Endothelial cell of umbilical vein (primary cell): ENCODE results near the gene TTLL7. TPM values are rescaled to one million over a fixed set of nuclear protein-coding genes. Genes with fewer than 3 reads are reported as not detected.

Source experiments
- BruUV-seq: library from RNA; stranded (reverse); fragments of 400-500 nt; replicated peaks from 2 replicates; lab custom pipeline; 2021; lab: Mats Ljungman, UMichigan
- CTCF ChIA-PET: fragments of 300-600, 350-600 bp; sonication (Branson Sonifier 250); formaldehyde crosslinking; loops from one replicate; lab custom pipeline; 2021; ENCODE audit warnings: antibody characterized with exemption, inconsistent platforms; lab: Charles Lee
- POLR2A ChIA-PET: fragments of 300-600, 350-600 bp; sonication (Branson Sonifier 250); formaldehyde crosslinking; loops from one replicate; lab custom pipeline; 2021; ENCODE audit warnings: antibody characterized with exemption, inconsistent platforms; lab: Charles Lee
- DNase-seq: peaks from one replicate; pipeline ENCODE4 v3.0.0-alpha.2; 2011; ENCODE audit warnings: low read depth, low spot score
- FAIRE-seq: peaks from 2 replicates; lab custom pipeline; 2011; peaks lifted over from hg19 to GRCh38; lab: Jason Lieb, UNC
- H2AFZ ChIP-seq: 2 replicates; pipeline ENCODE4 v1.6.0; 2012; ENCODE audit warnings: low read depth, low read length, control low read depth, inconsistent platforms
- H3K27ac ChIP-seq: 2 replicates; pipeline ENCODE4 v1.5.1; 2011; ENCODE audit warnings: low read depth, mild to moderate bottlenecking, control low read depth, low read length, moderate library complexity; ENCODE audit not compliant: insufficient read depth
- H3K27me3 ChIP-seq, 2 experiments: 2 replicates each; pipeline versions ENCODE4 v1.6.0 to v1.6.1; 2011; ENCODE audit warnings: low read length in 2 of 2, mixed read lengths in 1 of 2; ENCODE audit not compliant: control insufficient read depth in 2 of 2, insufficient read depth in 2 of 2
- H3K36me3 ChIP-seq, 2 experiments: 2 replicates in 1 of 2; 3 replicates in 1 of 2; pipeline ENCODE4 v1.5.1; 2011; ENCODE audit warnings: low read length in 2 of 2, mild to moderate bottlenecking in 1 of 2, moderate library complexity in 1 of 2; ENCODE audit not compliant: control insufficient read depth in 2 of 2, insufficient read depth in 2 of 2; ENCODE audit errors: extremely low read depth in 1 of 2
- H3K4me1 ChIP-seq: 3 replicates; pipeline ENCODE4 v1.5.1; 2011; ENCODE audit warnings: mild to moderate bottlenecking, low read length; ENCODE audit not compliant: control insufficient read depth, insufficient read depth; ENCODE audit errors: extremely low read depth
- H3K4me2 ChIP-seq: 2 replicates; pipeline ENCODE4 v1.6.1; 2011; ENCODE audit warnings: low read length, control low read depth, mixed read lengths; ENCODE audit not compliant: insufficient read depth
- H3K4me3 ChIP-seq, 3 experiments: fragments of 200-600 bp in 1 of 3; sonication (generic), shearing (Covaris generic) in 1 of 3; replicated peaks in 1 of 3; 2 replicates each; pipeline ENCODE4 v1.5.1; 2011 to 2016; ENCODE audit warnings: control low read depth in 3 of 3, low read length in 3 of 3, mild to moderate bottlenecking in 2 of 3, inconsistent platforms in 1 of 3, low read depth in 1 of 3, moderate library complexity in 1 of 3; ENCODE audit not compliant: insufficient read depth in 1 of 3
- H3K79me2 ChIP-seq: 2 replicates; pipeline ENCODE4 v1.6.0; 2012; ENCODE audit warnings: low read length, inconsistent platforms; ENCODE audit not compliant: control insufficient read depth, insufficient read depth
- H3K9ac ChIP-seq: replicated peaks from 2 replicates; pipeline ENCODE3; 2011; ENCODE audit warnings: low read length, control low read depth; ENCODE audit not compliant: insufficient read depth; ENCODE audit errors: extremely low read depth
- H3K9me1 ChIP-seq: replicated peaks from 3 replicates; pipeline ENCODE4 v1.6.0; 2011; ENCODE audit warnings: mild to moderate bottlenecking, low read length; ENCODE audit not compliant: control insufficient read depth, insufficient read depth; ENCODE audit errors: extremely low read depth
- H3K9me3 ChIP-seq: replicated peaks from 2 replicates; pipeline ENCODE4 v1.5.1; 2012; ENCODE audit warnings: low read length, inconsistent platforms; ENCODE audit not compliant: control insufficient read depth, insufficient read depth
- H4K20me1 ChIP-seq: replicated peaks from 2 replicates; pipeline ENCODE3; 2011; ENCODE audit warnings: mild to moderate bottlenecking, low read length; ENCODE audit not compliant: control insufficient read depth, insufficient read depth; ENCODE audit errors: extremely low read depth
- CTCF ChIP-seq, 2 donors: IDR thresholded peaks; 1 replicate in 1 of 2; 2 replicates in 1 of 2; pipeline ENCODE4 v1.5.1; 2011; ENCODE audit warnings: low read length in 2 of 2, mild to moderate bottlenecking in 2 of 2, moderate library complexity in 2 of 2, control low read depth in 1 of 2, inconsistent platforms in 1 of 2, low read depth in 1 of 2; ENCODE audit not compliant: insufficient read depth in 1 of 2; ENCODE audit errors: extremely low read depth in 1 of 2
- EZH2 ChIP-seq: IDR thresholded peaks from 2 replicates; pipeline ENCODE4 v1.6.1; 2012; ENCODE audit warnings: borderline replicate concordance, low read depth, mild to moderate bottlenecking, moderate library complexity, low read length, inconsistent platforms; ENCODE audit not compliant: severe bottlenecking
- FOS ChIP-seq: IDR thresholded peaks from 2 replicates; pipeline ENCODE4 v1.6.1; 2011; ENCODE audit warnings: mild to moderate bottlenecking, low read length, moderate library complexity, borderline replicate concordance; ENCODE audit not compliant: insufficient read depth
- GATA2 ChIP-seq: IDR thresholded peaks from 2 replicates; pipeline ENCODE4 v1.7.0; 2011; ENCODE audit warnings: low read depth, mild to moderate bottlenecking, moderate library complexity, mixed read lengths, low read length; ENCODE audit not compliant: insufficient read length, insufficient read depth
- JUN ChIP-seq: IDR thresholded peaks from 2 replicates; pipeline ENCODE4 v1.6.1; 2011; ENCODE audit warnings: borderline replicate concordance, low read depth; ENCODE audit not compliant: insufficient read length, insufficient read depth
- MAX ChIP-seq: IDR thresholded peaks from 2 replicates; pipeline ENCODE4 v1.6.1; 2011; ENCODE audit not compliant: insufficient read depth, insufficient read length
- MYC ChIP-seq: IDR thresholded peaks from one replicate; pipeline ENCODE4 v1.6.1; 2011; ENCODE audit warnings: mild to moderate bottlenecking, low read depth, low read length
- POLR2A ChIP-seq: IDR thresholded peaks from 2 replicates; pipeline ENCODE4 v1.6.1; 2012; ENCODE audit warnings: low read depth, mild to moderate bottlenecking, control low read depth, low read length
- POLR2AphosphoS5 ChIP-seq: IDR thresholded peaks from 2 replicates; pipeline ENCODE4 v1.6.1; 2012; ENCODE audit warnings: low read depth, mild to moderate bottlenecking, control low read depth, low read length, moderate library complexity; ENCODE audit not compliant: insufficient read depth
- dilution Hi-C: fragments of 300-500 bp; cut with MboI; formaldehyde crosslinking; loops from one replicate; pipeline ENCODE4 v1.15.0; 2019; ENCODE audit warnings: low sequenced_read_pairs; ENCODE audit not compliant: extremely low pct_ligation_motif_present
- intact Hi-C: fragments of 100-400 bp; cut with micrococcal nuclease; formaldehyde crosslinking; loops from one replicate; pipeline ENCODE4 v1.10.0; 2022
- polyA plus RNA-seq, 4 experiments: library from polyadenylated mRNA; depleted of rRNA in 3 of 4; stranded (reverse) in 3 of 4; unstranded in 1 of 4; fragments of >200 nt; gene quantifications; 2 replicates each; pipeline versions ENCODE4 v1.2.1 to v1.2.3, GENCODE V29; 2011 to 2012; ENCODE audit warnings: missing spikeins in 1 of 4
- total RNA-seq: library from RNA; stranded (reverse); gene quantifications from 2 replicates; pipeline ENCODE4 v1.2.3, GENCODE V29; 2021

TTLL7 gene
- total and polyA plus RNA-seq, 2 donors (not counting 3 experiments of a cell fraction or from before 2014, with no cell fraction given), result 2.1 to 11.7 TPM

- Histone ChIP-seq H3K27me3 (no peaks in the 10 kb centered on the region), H3K36me3 (no peaks in the 10 kb centered on the region), H4K20me1 (no peaks in the 10 kb centered on the region), H2AFZ (no peak overlapping the region), H3K9me1 (no peaks in the 10 kb centered on the region), H3K27ac (no peak overlapping the region), H3K9ac (no peak overlapping the region), H3K4me3 (no peak overlapping the region), H3K9me3 (no peaks in the 10 kb centered on the region), H3K4me1 (no peaks in the 10 kb centered on the region), H3K79me2 (no peaks in the 10 kb centered on the region), H3K4me2 (no peak overlapping the region)
- intact Hi-C loops, result no loop called here
- ChIA-PET CTCF (interaction anchor here (1.4 to 2.5 kb wide), 2 partner anchors 28 to 176 kb away, joined by 3 to 10 read pairs; no protein-coding TSS in a partner anchor), POLR2A (no interaction called here)
- FAIRE-seq (no peak), DNase-seq (no peak)
- TF ChIP-seq POLR2AphosphoS5 (no peak), POLR2A (no peak), MYC (no peak)
- dilution Hi-C loops, result no loop called here
- no TSS peak for BruUV-seq
Measured at GRCh38 chr1:83959824-83960498, 39.0 kb downstream of the TTLL7 start.

- CTCF ChIA-PET, result interaction anchor here (1.2 kb wide), 1 partner anchor 27 kb away, joined by 3 read pairs; no protein-coding TSS in a partner anchor
- H3K9me3 ChIP-seq, result no peaks in the 10 kb centered on the region
- intact Hi-C loops (no loop called here), dilution Hi-C loops (no loop called here)
- no TSS peak for BruUV-seq
- POLR2A ChIA-PET, result no interaction called here
- no peak overlapping the region for H2AFZ ChIP-seq
- H3K27me3 ChIP-seq, result no peaks in the 10 kb centered on the region
- FAIRE-seq (no peak), DNase-seq (no peak)
- TF ChIP-seq POLR2A, result no peak
- no peak for TF ChIP-seq JUN
- TF ChIP-seq EZH2, result no peak
- no peak for TF ChIP-seq MYC
- no peak for TF ChIP-seq GATA2
- no peak for TF ChIP-seq POLR2AphosphoS5
- no peak for TF ChIP-seq FOS
- no peak for TF ChIP-seq CTCF (IDR thresholded peaks at IDR 0.05; ENCODE audit: extremely low read depth in 1 of 2, insufficient read depth in 1 of 2, low read depth in 1 of 2, low read length in 2 of 2)
- no peak for TF ChIP-seq MAX
- no peak overlapping the region for H3K27ac ChIP-seq
- H3K79me2 ChIP-seq, result no peaks in the 10 kb centered on the region
- H3K36me3 ChIP-seq, result no peaks in the 10 kb centered on the region
- H4K20me1 ChIP-seq, result no peaks in the 10 kb centered on the region
- no peaks in the 10 kb centered on the region for H3K9me1 ChIP-seq
- H3K4me1 ChIP-seq, result no peaks in the 10 kb centered on the region
- H3K4me3 ChIP-seq, result no peak overlapping the region
- H3K4me2 ChIP-seq, result no peak overlapping the region
- H3K9ac ChIP-seq, result no peak overlapping the region
Measured at GRCh38 chr1:83958704-83959103, 40.2 kb downstream of the TTLL7 start.
